GM12872 (cell line): ENCODE measurements around the gene TBXAS1.

ENCODE experiments used
- TF ChIP-seq, protein P1 (sequence below): IDR thresholded peaks from 3 replicates; pipeline ENCODE4 v1.5.1; 2011; ENCODE audit warnings: low read depth, mild to moderate bottlenecking, low read length, moderate library complexity; ENCODE audit not compliant: insufficient read depth

Gene TBXAS1

DNA sequence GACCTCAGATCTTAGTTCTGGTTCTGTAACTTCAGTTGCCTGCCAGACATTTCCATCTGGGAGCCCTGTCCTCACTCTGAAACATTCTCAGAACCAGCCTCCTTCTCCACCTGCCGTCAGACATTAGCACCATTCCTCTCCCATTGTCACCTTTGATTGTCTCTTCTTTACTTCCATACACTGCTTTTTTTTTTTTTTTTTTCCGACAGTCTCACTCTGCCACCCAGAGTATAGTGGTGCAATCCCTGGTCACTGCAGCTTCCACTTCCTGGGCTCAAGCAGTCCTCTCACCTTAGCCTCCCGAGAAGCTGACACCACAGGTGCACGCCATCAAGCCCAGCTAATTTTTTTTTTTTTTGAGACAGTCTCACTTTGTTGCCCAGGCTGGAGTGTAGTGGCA is 30.2 kb upstream of the TBXAS1 start:
- TF ChIP-seq, protein P1, sequence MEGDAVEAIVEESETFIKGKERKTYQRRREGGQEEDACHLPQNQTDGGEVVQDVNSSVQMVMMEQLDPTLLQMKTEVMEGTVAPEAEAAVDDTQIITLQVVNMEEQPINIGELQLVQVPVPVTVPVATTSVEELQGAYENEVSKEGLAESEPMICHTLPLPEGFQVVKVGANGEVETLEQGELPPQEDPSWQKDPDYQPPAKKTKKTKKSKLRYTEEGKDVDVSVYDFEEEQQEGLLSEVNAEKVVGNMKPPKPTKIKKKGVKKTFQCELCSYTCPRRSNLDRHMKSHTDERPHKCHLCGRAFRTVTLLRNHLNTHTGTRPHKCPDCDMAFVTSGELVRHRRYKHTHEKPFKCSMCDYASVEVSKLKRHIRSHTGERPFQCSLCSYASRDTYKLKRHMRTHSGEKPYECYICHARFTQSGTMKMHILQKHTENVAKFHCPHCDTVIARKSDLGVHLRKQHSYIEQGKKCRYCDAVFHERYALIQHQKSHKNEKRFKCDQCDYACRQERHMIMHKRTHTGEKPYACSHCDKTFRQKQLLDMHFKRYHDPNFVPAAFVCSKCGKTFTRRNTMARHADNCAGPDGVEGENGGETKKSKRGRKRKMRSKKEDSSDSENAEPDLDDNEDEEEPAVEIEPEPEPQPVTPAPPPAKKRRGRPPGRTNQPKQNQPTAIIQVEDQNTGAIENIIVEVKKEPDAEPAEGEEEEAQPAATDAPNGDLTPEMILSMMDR = no peak

DNA sequence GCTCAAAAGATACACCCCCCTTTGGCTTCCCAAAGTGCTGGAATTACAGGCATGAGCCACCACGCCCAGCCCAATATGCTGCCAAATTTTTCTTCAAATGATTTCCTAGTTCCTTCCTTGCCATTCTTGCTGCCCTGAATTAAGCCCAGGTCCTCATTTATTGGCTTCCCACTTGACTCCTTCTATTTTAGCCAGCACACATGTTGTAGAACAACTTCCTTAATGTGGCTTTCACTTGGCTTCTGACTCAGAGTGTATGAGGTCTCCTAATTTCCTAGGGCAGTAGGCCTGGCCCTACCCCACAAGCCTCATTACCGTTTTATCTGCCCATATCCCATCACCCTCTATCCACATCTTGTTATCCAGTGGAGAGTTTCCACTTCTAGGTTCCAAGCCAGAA is 29.5 kb upstream of the TBXAS1 start:
- TF ChIP-seq, protein P1 = no peak

DNA sequence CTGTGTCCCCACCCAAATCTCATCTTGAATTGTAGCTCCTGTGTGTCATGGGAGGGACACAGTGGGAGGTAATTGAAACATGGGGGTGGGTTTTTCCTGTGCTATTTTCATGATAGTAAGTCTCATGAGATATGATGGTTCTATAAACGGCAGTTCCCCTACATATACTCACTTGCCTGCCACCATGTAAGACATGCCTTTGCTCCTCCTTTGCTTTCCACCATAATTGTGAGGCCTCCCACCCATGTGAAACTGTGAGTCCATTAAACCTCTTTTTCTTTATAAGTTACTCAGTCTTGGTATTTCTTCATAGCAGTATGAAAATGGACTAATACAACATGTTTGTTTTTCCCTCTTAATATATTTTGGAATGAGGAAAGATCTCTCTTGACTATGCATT is 24.5 kb upstream of the TBXAS1 start:
- TF ChIP-seq, protein P1 = no peak

DNA sequence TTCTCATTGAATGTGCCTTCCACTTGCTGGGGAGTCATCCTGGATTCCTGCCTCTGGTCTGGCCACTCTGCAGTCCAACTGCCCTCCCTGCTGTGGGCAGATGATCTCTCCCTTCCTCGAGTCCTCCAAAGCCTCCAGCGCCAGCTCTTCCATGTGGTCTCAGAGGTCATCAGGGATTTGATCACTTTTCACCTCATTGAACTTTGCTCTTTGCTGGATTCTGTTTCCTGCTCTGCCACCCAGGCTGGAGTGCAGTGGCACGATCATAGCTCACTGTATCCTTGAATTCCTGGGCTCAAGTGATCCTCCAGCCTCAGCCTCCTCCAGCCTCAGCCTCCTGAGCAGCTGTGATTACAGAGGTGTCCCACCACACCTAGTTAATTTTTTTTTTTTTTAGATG is 22.1 kb upstream of the TBXAS1 start:
- TF ChIP-seq, protein P1 = no peak

DNA sequence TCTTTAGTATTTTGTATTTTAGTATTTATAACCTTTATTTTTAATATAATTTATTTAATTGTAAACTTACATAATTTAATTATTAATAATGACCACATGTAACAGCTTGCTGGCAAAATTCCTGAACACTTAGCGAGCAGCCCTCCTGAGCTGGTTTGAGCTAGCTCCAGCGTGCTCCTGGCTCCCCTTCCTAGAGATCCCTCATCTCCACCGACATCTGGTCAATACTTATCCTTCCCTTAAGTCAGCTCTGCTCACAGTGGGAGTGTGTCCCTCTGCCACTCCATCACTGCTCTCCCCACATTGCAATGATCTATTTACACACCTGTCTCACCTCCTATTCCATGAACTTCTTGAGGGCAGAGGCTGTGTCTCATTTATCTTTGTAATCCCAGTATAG is 20.6 kb upstream of the TBXAS1 start:
- TF ChIP-seq, protein P1 = no peak

DNA sequence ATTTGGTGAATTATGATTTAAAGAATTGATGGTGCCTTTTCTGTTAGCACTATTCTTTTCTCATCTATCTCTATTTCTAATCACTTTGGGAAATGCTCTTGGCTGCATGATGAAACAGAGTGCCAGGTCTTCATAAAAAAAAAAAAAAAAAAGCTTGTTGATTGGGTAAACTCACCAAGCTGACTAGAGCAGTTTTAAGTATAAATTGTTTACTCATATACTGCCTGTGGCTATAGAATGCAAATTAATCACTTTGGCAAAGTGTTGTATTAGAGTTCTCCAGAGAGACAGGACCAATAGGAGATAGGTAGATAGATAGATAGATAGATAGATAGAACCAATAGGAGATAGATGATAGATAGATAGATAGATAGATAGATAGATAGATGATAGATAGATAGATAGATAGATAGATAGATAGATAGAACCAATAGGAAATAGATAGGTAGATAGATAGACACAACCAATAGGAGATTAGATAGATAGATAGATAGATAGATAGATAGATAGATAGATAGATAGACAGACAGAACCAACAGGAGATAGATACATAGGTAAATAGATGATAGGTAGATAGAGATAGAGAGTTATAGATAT is 20.1 kb upstream of the TBXAS1 start:
- TF ChIP-seq, protein P1 = no peak

DNA sequence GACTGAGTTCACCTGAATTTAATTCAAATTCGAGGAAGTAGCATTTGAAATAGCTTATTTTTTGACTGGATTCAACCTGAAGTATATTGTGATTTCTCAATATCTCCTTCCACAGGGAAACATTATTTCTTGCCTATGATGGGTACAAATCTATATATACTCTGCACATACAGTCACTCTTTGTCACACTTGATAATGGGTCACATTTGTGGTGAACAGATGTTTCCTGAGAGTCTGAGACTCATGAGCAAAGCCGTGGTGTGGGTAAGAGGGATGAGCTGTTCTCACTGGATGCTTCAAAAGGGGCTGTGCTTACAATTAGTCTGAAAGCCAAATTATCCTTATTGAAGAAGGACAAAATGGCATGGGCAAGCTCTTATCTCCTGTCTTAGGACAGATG is 18.0 kb upstream of the TBXAS1 start:
- TF ChIP-seq, protein P1 = no peak
